ENCODE results near the gene NDC80. TPM values are rescaled to one million over a fixed set of nuclear protein-coding genes. Genes with fewer than 3 reads are reported as not detected.
A peak's percentile ranks its signal among the peaks of the same experiment; 100 is the strongest.

Gene NDC80
- total RNA-seq, 1 experiment from 2014 or later, result 43.0 TPM

- TF ChIP-seq CTCF (IDR thresholded peaks at IDR 0.05) (no peak), IRF2 (CRISPR knock-in tag; IDR thresholded peaks at IDR 0.05; ENCODE audit: borderline replicate concordance, low read depth) (no peak), ETV6 (CRISPR knock-in tag; IDR thresholded peaks at IDR 0.05) (peak; percentile 15; the same call in 1 of the 2 replicates), GRHL2 (CRISPR knock-in tag; IDR thresholded peaks at IDR 0.05; ENCODE audit: insufficient replicate concordance, severe bottlenecking) (no peak), ZNF317 (CRISPR knock-in tag; IDR thresholded peaks at IDR 0.05; ENCODE audit: borderline replicate concordance, low read depth) (0 out of 2 replicates have a peak, but pooled peaks have one; percentile 38), PRDM15 (CRISPR knock-in tag; IDR thresholded peaks at IDR 0.05) (0 out of 2 replicates have a peak, but pooled peaks have one; percentile 30)
- TF ChIP-seq, protein P1, sequence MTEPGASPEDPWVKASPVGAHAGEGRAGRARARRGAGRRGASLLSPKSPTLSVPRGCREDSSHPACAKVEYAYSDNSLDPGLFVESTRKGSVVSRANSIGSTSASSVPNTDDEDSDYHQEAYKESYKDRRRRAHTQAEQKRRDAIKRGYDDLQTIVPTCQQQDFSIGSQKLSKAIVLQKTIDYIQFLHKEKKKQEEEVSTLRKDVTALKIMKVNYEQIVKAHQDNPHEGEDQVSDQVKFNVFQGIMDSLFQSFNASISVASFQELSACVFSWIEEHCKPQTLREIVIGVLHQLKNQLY (CRISPR knock-in tag; IDR thresholded peaks at IDR 0.05), result 0 out of 2 replicates have a peak, but pooled peaks have one; percentile 37
- TF ChIP-seq, protein P2, sequence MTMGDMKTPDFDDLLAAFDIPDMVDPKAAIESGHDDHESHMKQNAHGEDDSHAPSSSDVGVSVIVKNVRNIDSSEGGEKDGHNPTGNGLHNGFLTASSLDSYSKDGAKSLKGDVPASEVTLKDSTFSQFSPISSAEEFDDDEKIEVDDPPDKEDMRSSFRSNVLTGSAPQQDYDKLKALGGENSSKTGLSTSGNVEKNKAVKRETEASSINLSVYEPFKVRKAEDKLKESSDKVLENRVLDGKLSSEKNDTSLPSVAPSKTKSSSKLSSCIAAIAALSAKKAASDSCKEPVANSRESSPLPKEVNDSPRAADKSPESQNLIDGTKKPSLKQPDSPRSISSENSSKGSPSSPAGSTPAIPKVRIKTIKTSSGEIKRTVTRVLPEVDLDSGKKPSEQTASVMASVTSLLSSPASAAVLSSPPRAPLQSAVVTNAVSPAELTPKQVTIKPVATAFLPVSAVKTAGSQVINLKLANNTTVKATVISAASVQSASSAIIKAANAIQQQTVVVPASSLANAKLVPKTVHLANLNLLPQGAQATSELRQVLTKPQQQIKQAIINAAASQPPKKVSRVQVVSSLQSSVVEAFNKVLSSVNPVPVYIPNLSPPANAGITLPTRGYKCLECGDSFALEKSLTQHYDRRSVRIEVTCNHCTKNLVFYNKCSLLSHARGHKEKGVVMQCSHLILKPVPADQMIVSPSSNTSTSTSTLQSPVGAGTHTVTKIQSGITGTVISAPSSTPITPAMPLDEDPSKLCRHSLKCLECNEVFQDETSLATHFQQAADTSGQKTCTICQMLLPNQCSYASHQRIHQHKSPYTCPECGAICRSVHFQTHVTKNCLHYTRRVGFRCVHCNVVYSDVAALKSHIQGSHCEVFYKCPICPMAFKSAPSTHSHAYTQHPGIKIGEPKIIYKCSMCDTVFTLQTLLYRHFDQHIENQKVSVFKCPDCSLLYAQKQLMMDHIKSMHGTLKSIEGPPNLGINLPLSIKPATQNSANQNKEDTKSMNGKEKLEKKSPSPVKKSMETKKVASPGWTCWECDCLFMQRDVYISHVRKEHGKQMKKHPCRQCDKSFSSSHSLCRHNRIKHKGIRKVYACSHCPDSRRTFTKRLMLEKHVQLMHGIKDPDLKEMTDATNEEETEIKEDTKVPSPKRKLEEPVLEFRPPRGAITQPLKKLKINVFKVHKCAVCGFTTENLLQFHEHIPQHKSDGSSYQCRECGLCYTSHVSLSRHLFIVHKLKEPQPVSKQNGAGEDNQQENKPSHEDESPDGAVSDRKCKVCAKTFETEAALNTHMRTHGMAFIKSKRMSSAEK (CRISPR knock-in tag; IDR thresholded peaks at IDR 0.05; ENCODE audit: borderline replicate concordance), result no peak
- TF ChIP-seq, protein P3, sequence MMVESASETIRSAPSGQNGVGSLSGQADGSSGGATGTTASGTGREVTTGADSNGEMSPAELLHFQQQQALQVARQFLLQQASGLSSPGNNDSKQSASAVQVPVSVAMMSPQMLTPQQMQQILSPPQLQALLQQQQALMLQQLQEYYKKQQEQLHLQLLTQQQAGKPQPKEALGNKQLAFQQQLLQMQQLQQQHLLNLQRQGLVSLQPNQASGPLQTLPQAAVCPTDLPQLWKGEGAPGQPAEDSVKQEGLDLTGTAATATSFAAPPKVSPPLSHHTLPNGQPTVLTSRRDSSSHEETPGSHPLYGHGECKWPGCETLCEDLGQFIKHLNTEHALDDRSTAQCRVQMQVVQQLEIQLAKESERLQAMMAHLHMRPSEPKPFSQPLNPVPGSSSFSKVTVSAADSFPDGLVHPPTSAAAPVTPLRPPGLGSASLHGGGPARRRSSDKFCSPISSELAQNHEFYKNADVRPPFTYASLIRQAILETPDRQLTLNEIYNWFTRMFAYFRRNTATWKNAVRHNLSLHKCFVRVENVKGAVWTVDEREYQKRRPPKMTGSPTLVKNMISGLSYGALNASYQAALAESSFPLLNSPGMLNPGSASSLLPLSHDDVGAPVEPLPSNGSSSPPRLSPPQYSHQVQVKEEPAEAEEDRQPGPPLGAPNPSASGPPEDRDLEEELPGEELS (CRISPR knock-in tag; IDR thresholded peaks at IDR 0.05), result no peak; the same call in 1 of the 2 replicates
- TF ChIP-seq, protein P4, sequence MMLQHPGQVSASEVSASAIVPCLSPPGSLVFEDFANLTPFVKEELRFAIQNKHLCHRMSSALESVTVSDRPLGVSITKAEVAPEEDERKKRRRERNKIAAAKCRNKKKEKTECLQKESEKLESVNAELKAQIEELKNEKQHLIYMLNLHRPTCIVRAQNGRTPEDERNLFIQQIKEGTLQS (CRISPR knock-in tag; conservative IDR thresholded peaks at IDR 0.05), result no peak
- TF ChIP-seq, protein P5, sequence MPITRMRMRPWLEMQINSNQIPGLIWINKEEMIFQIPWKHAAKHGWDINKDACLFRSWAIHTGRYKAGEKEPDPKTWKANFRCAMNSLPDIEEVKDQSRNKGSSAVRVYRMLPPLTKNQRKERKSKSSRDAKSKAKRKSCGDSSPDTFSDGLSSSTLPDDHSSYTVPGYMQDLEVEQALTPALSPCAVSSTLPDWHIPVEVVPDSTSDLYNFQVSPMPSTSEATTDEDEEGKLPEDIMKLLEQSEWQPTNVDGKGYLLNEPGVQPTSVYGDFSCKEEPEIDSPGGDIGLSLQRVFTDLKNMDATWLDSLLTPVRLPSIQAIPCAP (CRISPR knock-in tag; IDR thresholded peaks at IDR 0.05), result 0 out of 2 replicates have a peak, but pooled peaks have one; percentile 56
These were observed 84.0 kb downstream of the NDC80 start, which contains the start of gene SMCHD1 (continued) for GRCh38 chr18:2655178-2655953.

All from WTC11 (cell line).